D341Med (cell line): ENCODE data around the gene CISD3.
A peak's percentile ranks its signal among the peaks of the same experiment; 100 is the strongest.
"Not testable (repeated sequence)": the region's sequence is repeated elsewhere in the genome, so short reads cannot be mapped to it uniquely, and the experiment has no call there.

ENCODE experiments used
- DNase-seq: peaks from one replicate; pipeline ENCODE4 v3.0.0; 2012; ENCODE audit warnings: low spot score

CISD3 gene

DNA sequence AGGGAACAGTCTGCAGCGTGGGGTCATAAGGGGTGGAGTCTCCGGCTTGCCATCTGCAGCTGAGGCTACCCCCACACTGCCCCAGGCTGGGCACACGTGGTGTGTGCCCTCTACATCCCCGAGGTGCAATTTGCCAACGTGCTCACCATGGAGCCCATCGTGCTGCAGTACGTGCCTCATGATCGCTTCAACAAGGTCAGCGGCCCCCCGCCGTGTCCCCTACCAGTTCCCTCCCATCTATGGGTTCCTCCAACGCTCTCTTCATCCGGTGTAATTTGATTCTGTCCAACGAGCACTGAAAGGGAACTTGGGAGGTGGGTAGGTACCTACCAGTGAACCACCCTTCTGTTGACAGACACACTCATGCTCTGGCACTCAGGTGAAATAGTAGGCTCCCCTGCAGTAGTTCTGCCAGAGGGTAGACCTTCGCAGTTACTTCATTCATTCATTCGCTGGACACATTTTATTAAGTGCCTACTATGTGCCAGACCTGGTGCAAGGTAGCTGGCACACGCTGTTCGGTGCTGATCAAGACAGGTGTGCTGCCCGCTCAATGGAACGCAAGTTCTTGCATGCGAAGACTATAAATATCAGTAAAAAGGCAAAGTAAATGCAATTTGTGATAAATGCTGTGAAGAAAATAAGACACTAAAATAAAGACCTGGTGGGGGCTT, 22.3 kb upstream of the CISD3 start:
- DNase-seq, result no peak

- DNase-seq, result no peak
Observed at GRCh38 chr17:38709104-38709820, 20.9 kb upstream of the CISD3 start.

- peak; percentile 84 for DNase-seq
Observed at GRCh38 chr17:38709864-38710603, 20.1 kb upstream of the CISD3 start.

GRCh38 chr17:38710604-38710962, 19.6 kb upstream of the CISD3 start:
- no peak for DNase-seq

DNA sequence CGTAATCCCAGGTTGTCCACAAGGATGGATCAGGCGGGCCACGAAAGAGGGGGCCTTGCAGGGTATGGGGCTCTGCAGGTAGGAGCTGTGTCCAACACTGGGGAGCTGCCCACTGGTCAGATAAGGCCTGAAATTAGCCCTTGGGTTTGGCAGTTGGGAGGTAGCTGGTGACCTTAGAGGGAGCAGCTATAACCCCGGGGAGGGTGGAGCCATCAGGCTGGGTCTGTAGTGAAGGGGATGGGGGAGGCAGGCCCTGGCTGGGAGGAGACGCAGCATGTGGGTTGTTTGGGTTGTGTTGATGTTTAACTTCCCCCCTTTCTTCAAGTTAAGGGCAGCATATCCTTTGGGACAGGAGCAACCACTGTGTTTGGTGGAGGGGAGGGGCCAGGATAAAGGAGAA, 19.2 kb upstream of the CISD3 start:
- no peak for DNase-seq

DNA sequence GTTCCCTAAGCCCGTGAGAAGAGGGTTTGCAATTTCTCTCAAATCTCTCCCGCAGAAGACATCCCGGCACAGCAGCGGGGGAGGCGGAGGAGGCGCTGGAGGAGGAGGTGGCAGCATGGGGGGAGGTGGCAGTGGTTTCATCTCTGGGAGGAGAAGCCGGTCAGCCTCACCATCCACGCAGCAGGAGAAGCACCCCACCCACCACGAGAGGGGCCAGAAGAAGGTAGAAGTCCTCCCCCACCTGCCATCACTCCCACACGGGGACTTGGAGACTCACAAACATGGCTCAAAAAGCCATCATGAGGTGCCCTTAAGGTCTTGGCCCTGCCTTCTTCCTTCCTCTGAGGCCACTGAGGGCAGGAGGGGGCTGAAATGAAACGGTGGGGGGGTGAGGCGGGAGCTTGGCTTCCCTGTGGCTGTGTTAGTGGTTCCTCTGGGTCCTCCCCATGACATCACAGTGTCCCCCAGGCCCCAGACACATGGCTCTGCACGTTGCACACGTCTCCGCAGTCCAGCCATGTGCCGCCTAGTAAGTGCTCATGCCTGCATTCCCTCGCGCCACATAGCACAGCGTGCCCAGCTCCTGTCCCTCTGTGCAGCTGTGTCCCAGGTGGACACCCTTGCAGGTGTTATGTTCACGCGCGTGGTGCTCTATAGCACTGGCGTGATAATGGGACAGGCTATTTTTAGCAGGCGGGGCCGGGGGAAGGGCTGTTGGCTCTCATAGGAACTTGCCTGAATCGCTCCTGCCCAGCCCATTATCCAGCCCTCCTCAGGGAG, 18.2 kb upstream of the CISD3 start:
- no peak for DNase-seq

GRCh38 chr17:38712593-38712992, 17.5 kb upstream of the CISD3 start:
- no peak for DNase-seq

DNA sequence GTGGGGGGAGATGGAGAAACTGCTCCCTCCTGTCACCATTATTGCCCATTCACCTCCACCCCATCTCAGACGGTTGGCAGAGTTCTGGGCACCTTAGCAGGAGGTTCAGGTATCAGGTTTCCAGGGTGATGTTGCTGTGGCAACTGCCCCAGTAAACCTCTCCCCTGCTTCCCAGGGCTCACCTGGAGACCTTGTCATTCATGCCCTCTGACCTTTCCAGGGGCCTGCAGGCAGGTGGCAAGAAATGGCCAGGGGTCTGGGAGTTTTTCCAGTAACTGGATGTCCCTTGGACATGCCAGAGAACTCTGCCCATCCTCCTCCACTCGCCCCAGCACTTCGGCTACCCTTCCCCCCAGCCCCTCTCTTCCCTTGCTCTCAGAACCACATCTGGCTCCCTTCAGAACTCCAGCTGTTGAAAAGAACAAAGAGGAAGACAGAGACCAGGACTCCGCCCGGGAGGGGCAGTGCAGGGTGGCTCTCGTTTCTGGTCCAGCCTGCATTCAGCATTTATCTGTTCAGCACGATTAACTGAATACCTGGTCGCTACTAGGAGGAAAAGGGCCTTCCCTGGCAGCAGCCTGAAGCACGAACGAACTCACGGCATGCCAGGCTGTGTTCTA, 16.6 kb upstream of the CISD3 start:
- DNase-seq, result no peak

DNA sequence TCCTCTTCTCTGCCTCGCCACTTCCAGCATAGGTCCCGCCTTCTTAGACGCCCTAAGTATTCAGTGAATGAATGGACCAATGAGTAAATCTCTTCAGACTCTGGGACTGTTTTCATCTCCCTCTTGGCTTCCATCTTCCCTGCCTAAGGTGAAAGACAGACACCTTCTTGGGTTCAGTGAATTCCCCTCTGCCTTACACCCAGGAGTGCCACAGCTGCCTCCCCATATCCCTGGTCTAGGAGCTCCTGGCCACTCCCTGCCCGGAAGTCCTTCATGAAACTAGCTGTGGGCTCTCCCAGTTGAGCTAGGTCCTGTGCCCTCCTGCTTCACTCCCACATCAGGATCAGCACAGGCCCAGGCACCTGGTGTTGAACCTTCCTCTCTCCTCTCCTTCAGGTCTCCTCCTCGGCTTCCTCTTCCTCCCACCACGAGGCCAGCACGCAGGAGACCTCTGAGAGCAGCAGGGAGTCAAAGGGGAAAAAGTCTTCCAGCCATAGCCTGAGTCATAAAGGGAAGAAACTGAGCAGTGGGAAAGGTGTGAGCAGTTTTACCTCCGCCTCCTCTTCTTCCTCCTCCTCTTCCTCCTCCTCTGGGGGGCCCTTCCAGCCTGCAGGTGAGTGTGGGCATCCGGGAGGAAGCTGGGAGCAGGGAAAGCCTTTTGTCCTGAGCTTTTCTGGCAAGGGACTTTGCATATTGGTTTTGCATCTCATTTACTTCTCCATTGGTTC, 14.8 kb upstream of the CISD3 start:
- DNase-seq, result no peak

DNA sequence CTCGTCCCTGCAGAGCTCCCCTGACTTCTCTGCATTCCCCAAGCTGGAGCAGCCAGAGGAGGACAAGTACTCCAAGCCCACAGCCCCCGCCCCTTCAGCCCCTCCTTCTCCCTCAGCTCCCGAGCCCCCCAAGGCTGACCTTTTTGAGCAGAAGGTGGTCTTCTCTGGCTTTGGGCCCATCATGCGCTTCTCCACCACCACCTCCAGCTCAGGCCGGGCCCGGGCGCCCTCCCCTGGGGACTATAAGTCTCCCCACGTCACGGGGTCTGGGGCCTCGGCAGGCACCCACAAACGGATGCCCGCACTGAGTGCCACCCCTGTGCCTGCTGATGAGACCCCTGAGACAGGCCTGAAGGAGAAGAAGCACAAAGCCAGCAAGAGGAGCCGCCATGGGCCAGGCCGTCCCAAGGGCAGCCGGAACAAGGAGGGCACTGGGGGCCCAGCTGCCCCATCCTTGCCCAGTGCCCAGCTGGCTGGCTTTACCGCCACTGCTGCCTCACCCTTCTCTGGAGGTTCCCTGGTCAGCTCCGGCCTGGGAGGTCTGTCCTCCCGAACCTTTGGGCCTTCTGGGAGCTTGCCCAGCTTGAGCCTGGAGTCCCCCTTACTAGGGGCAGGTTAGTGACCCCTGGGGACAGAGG, 13.7 kb upstream of the CISD3 start:
- no peak for DNase-seq

DNA sequence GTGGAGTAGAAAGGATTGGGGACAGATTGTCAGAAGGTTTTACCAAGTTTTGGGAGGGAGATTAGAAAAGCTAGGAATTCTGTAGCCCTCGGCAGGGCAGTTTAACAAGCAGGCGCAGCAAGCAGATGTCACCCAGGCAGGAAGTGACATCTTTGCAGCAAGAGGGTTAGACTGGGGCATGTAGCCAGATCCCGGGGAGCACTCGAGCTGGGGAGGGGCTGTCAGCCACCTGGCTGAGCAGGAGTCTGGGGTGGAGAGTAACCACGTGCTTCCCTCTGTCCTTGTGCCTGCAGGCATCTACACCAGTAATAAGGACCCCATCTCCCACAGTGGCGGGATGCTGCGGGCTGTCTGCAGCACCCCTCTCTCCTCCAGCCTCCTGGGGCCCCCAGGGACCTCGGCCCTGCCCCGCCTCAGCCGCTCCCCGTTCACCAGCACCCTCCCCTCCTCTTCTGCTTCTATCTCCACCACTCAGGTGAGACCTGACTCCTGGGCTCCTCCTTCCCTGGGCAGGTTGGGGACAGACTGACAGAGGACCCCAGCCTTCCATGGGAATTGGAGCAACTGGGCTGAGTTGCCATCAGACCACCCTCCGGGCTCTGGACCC, 12.9 kb upstream of the CISD3 start:
- no peak for DNase-seq

DNA sequence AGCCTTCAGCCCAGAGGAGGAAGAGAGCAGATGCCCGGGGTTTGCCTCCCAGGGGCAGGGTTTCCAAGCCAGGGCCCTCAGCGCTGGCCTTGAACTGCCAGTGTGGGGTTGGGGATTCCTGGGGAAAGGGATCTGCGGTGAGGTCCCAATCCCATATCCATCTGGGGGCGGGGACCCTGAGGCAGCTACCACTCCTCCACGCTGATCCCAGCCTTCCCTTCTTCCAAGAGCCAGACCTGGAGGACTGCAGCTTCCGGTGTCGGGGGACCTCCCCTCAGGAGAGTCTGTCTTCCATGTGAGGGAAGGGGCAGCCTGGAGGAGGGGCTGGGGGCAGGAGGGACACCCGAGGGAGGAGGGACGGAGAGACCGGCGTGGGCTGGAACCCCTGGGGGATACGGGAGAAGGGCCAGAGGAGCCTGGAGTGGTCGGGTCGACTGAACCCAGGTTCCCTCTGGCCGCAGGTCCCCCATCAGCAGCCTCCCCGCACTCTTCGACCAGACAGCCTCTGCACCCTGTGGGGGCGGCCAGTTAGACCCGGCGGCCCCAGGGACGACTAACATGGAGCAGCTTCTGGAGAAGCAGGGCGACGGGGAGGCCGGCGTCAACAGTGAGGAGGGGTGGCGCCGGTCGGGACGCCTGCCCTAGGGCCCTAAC, 10.7 kb upstream of the CISD3 start:
- DNase-seq, result no peak

DNA sequence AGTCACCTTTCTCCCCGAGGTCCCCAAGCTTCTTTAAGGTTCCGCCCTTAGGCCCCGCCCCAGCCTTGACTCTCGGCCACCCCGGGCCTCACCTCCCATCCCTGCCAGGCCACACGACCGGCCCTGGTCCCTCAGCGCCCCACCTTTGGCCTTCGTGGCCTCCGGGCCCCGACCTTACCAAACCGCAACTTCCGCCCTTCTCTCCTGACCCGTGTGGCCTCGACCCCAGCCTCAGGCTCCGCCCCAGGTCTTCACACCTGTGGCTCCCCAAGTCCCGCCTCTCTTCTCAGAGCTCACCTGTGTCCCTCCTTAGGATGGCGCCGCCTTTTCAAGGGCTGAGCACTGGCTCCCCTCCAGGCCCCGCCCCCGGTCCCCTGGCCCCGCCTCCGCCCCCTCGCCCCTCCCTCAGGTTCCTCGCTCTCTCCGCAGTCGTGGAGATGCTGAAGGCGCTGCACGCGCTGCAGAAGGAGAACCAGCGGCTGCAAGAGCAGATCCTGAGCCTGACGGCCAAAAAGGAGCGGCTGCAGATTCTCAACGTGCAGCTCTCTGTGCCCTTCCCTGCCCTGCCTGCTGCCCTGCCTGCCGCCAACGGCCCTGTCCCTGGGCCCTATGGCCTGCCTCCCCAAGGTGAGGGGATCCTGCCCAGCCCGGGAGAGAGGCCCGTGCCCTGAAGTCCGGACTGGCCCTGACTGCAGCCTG, 10.0 kb upstream of the CISD3 start:
- no peak for DNase-seq

GRCh38 chr17:38720941-38721340, 9.2 kb upstream of the CISD3 start:
- no peak for DNase-seq

DNA sequence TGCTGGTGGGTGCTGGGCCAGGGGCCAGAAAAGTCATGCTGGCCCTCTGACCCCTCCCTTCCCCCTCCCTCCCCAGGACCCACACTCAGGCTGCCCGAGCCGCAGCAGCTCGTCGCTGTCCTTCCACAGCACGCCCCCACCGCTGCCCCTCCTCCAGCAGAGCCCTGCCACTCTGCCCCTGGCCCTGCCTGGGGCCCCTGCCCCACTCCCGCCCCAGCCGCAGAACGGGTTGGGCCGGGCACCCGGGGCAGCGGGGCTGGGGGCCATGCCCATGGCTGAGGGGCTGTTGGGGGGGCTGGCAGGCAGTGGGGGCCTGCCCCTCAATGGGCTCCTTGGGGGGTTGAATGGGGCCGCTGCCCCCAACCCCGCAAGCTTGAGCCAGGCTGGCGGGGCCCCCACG, 8.3 kb upstream of the CISD3 start:
- DNase-seq, result no peak

GRCh38 chr17:38724337-38724988, 5.7 kb upstream of the CISD3 start:
- DNase-seq, result peak; percentile 71

DNA sequence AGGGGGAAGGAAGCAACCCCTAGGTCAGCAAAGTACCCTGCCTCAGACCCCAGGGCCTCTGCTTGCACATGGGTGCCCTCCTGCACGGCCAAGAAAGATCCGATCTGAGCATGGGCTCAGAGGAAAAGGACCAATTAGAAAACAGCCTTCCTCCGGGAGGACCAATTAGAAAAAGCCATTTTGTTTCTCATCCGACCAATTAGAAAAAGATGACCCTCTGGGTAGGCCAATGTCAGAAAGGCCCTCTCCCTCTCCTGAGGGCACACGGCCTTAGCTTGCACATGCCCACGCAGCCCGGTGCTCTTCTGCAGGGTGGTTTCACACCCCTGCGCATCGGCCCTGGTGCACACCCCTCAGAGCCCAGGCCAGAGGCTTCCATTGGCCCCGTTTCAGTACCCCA, 5.1 kb upstream of the CISD3 start:
- no peak for DNase-seq

DNA sequence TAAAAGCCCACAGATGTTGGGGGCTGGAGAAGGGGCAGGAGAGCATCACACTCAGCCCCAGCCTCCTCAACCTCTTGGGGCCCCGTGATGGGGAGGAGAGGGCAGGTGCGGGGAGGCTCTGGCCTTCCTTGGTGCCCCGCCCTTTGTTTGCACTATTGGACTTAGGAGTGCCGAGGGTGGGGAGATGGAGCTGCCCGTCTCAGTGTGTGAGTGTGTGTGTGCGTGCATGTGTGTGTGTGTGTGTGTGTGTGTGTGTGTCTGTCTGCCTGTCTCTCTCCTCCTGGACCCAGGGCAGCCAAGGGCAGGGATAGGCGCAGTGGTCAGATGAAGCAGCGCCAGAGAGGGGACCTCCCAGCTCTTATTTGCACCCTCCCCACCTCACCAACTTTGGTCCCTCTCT, 4.0 kb upstream of the CISD3 start:
- DNase-seq, result not testable (repeated sequence)

- DNase-seq, result no peak
Observed at GRCh38 chr17:38727736-38728135, 2.4 kb upstream of the CISD3 start.
